ENCODE measurements around the gene NUP37.
"Not testable (repeated sequence)": the region's sequence is repeated elsewhere in the genome, so short reads cannot be mapped to it uniquely, and the experiment has no call there.

The NUP37 gene

GRCh38 chr12:102119674-102120563 lies at the start of gene NUP37, which contains the start of gene PARPBP:
Gene NUP37, minus strand, starts transcription at chr12:102120114. Its CDS starts 1,596 bp downstream, at chr12:102118518.
Gene PARPBP, plus strand, starts transcription at chr12:102120183. Its CDS starts 3,706 bp downstream, at chr12:102123889.
- peak; percentile 90 for DNase-seq

- no peak for DNase-seq
Observed at GRCh38 chr12:102167821-102168604, 48.1 kb upstream of the NUP37 start.

GRCh38 chr12:102163383-102163782 lies 43.5 kb upstream of the NUP37 start:
- no peak for DNase-seq

- DNase-seq: not testable (repeated sequence)
Observed at GRCh38 chr12:102155206-102155605, 35.3 kb upstream of the NUP37 start.

GRCh38 chr12:102147062-102147587 lies 27.2 kb upstream of the NUP37 start:
- not testable (repeated sequence) for DNase-seq

- no peak for DNase-seq
Observed at GRCh38 chr12:102144221-102144620, 24.3 kb upstream of the NUP37 start.

- DNase-seq: peak; percentile 28
Observed at GRCh38 chr12:102142866-102143373, 23.0 kb upstream of the NUP37 start.

GRCh38 chr12:102137619-102138018 lies 17.7 kb upstream of the NUP37 start:
- not testable (repeated sequence) for DNase-seq

- not testable (repeated sequence) for DNase-seq
Observed at GRCh38 chr12:102131442-102131841, 11.5 kb upstream of the NUP37 start.

GRCh38 chr12:102130720-102131119 lies 10.8 kb upstream of the NUP37 start:
- DNase-seq: not testable (repeated sequence)

GRCh38 chr12:102121328-102121727 lies 1.4 kb upstream of the NUP37 start:
- DNase-seq: not testable (repeated sequence)

- no peak for DNase-seq
Observed at GRCh38 chr12:102120886-102121285, 972 bp upstream of the NUP37 start.

GRCh38 chr12:102120564-102120873 lies 605 bp upstream of the NUP37 start:
- no peak for DNase-seq

- DNase-seq: no peak
Observed at GRCh38 chr12:102118874-102119273, 1.0 kb downstream of the NUP37 start.

GRCh38 chr12:102116392-102116791 lies 3.5 kb downstream of the NUP37 start:
- DNase-seq: no peak

GRCh38 chr12:102114212-102114611 lies 5.7 kb downstream of the NUP37 start:
- DNase-seq: no peak

- DNase-seq: no peak
Observed at GRCh38 chr12:102110782-102111181, 9.1 kb downstream of the NUP37 start.

- no peak for DNase-seq
Observed at GRCh38 chr12:102107970-102108369, 11.9 kb downstream of the NUP37 start.

GRCh38 chr12:102106905-102107304 lies 13.0 kb downstream of the NUP37 start:
- no peak for DNase-seq

- no peak for DNase-seq
Observed at GRCh38 chr12:102096855-102097254, 23.1 kb downstream of the NUP37 start.

- DNase-seq: no peak
Observed at GRCh38 chr12:102095677-102096263, 24.1 kb downstream of the NUP37 start.

GRCh38 chr12:102093319-102093718 lies 26.6 kb downstream of the NUP37 start:
- DNase-seq: no peak

Data from CD4-positive, alpha-beta T cell treated with Interleukin-6 for 4 hours (primary cell).